ENCODE data around the gene CPNE5. TPM values are rescaled to one million over a fixed set of nuclear protein-coding genes. Genes with fewer than 3 reads are reported as not detected.

Gene CPNE5
- total and polyA plus RNA-seq, 9 of the 15 experiments (the other 6 are each of a cell fraction or from before 2014, with no cell fraction given): 0.14 to 1.0 (median 0.46) TPM; not detected in 2

DNA sequence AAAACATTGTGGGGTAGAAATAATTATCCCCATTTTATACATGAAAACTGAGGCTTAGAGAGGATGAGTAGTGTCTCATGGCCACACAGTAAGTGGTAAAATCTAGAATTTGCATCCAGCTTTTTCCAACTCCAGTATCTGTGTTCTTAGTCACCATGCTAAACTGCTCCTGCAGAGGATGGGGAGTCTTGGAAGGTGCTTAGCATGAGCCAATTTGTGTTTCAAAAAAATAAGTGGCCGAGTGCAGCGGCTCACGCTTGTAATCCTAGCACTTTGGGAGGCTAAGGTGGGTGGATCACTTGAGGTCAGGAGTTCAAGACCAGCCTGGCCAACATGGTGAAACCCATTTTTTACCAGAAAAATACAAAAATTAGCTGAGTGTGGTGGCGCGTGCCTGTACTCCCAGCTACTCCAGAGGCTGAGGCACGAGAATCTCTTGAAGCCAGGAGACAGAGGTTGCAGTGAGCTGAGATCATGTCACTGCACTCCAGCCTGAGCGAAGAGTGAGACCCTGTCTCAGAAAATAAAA, 48.9 kb upstream of the CPNE5 start:
- no peaks in the 10 kb centered on the region for H4K20me1 ChIP-seq (replicated peaks; ENCODE audit: control insufficient read depth, insufficient read depth, low read length)
- H3K4me3 ChIP-seq: peak overlapping the region; percentile 64; the same call in 1 of the 2 replicates
- peaks cover 16% of the 10 kb centered on the region for H3K36me3 ChIP-seq (ENCODE audit: control insufficient read depth, insufficient read depth, low read length)
- ChIA-PET POLR2A (interaction anchor here (1.0 to 5.8 kb wide), 7 partner anchors 10 to 281 kb away, joined by 3 to 79 read pairs (median 6); partner anchors contain the start of gene PPIL1), CTCF (ENCODE audit: low intra/inter-chr PET ratio) (no interaction called here)
- H3K9ac ChIP-seq (ENCODE audit: insufficient read depth in 1 of 2, low read depth in 2 of 2, low read length in 2 of 2): peak overlapping the region; percentile 46 to 88; a peak in 3 of 4 replicates
- H2AFZ ChIP-seq (ENCODE audit: low read depth, low read length): 0 out of 2 replicates have a peak overlapping the region, but pooled peaks have one; percentile 5
- no peaks in the 10 kb centered on the region for H3K27me3 ChIP-seq (ENCODE audit: control insufficient read depth in 2 of 2, insufficient read depth in 2 of 2, low read length in 2 of 2)
- BruUV-seq (replicated peaks): no TSS peak
- H3K79me2 ChIP-seq (ENCODE audit: control insufficient read depth, insufficient read depth, low read length): peaks cover 73% of the 10 kb centered on the region
- H3K9me1 ChIP-seq (ENCODE audit: control insufficient read depth, insufficient read depth, low read length): no peaks in the 10 kb centered on the region
- FAIRE-seq (no peak), DNase-seq (ENCODE audit: extremely low read depth in 1 of 4, low spot score in 3 of 4) (peak in 1 of 4 experiments; percentile 55), ATAC-seq (peak; percentile 0; the same call in 1 of the 3 replicates)
- H3K9me3 ChIP-seq (replicated peaks; ENCODE audit: control insufficient read depth, insufficient read depth, low read depth, low read length): no peaks in the 10 kb centered on the region
- peak overlapping the region; percentile 90 for H3K27ac ChIP-seq (ENCODE audit: extremely low read depth, low read depth, low read length)
- WGBS (ENCODE audit: insufficient coverage, low coverage, missing lambda C conversion rate): 17% methylated on average over 7 of the region's 7 CpGs
- H3K4me1 ChIP-seq (replicated peaks in 1 of 2; ENCODE audit: control insufficient read depth in 2 of 2, insufficient read depth in 2 of 2, low read length in 2 of 2): peaks cover 17 to 37% of the 10 kb centered on the region in 2 experiments; a peak in 4 of 5 replicates
- peak overlapping the region; percentile 88 for H3K4me2 ChIP-seq (ENCODE audit: insufficient read depth, low read length)
- in situ Hi-C loops (cut with MboI): no loop called here
- intact Hi-C loops (cut with micrococcal nuclease): loop anchor here (2.0 to 10.0 kb wide), 4 partner anchors 99 to 345 kb away; partner anchors contain the start of gene MTCH1
- TF ChIP-seq HLTF (IDR thresholded peaks at IDR 0.05) (no peak), MAZ (CRISPR knock-in tag; conservative IDR thresholded peaks at IDR 0.05 in 1 of 2, IDR thresholded peaks at IDR 0.05 in 1 of 2) (0 out of 4 replicates have a peak, but pooled peaks of 1 of the 2 experiments have one; percentile 14), GTF2E2 (tag; IDR thresholded peaks at IDR 0.05) (no peak), CBX8 (IDR thresholded peaks at IDR 0.05; ENCODE audit: borderline replicate concordance, extremely low read depth, low read depth, low read length, poor library complexity, severe bottlenecking) (no peak), TCF7L2 (IDR thresholded peaks at IDR 0.05; ENCODE audit: low read depth, low read length) (no peak), ZNF75A (CRISPR knock-in tag; IDR thresholded peaks at IDR 0.05) (no peak), KDM2B (CRISPR knock-in tag; IDR thresholded peaks at IDR 0.05) (no peak), HDAC1 (IDR thresholded peaks at IDR 0.05) (no peak), CREM (IDR thresholded peaks at IDR 0.05; ENCODE audit: low read depth) (no peak), DMBX1 (CRISPR knock-in tag; IDR thresholded peaks at IDR 0.05; ENCODE audit: borderline replicate concordance) (no peak), SMAD3 (CRISPR knock-in tag; conservative IDR thresholded peaks at IDR 0.05) (no peak), NR4A1 (CRISPR knock-in tag; IDR thresholded peaks at IDR 0.05) (no peak), NR4A1 (tag; IDR thresholded peaks at IDR 0.05) (no peak), BACH1 (tag; IDR thresholded peaks at IDR 0.05) (0 out of 2 replicates have a peak, but pooled peaks have one; percentile 14), MYC (IDR thresholded peaks at IDR 0.05; ENCODE audit: low read depth, low read length) (0 out of 2 replicates have a peak, but pooled peaks have one; percentile 5), MYC (CRISPR knock-in tag; IDR thresholded peaks at IDR 0.05; ENCODE audit: borderline replicate concordance, low read depth) (no peak), ZNF830 (CRISPR knock-in tag; IDR thresholded peaks at IDR 0.05) (no peak), PML (IDR thresholded peaks at IDR 0.05; ENCODE audit: low read length) (no peak)
- TF ChIP-seq, protein P1, sequence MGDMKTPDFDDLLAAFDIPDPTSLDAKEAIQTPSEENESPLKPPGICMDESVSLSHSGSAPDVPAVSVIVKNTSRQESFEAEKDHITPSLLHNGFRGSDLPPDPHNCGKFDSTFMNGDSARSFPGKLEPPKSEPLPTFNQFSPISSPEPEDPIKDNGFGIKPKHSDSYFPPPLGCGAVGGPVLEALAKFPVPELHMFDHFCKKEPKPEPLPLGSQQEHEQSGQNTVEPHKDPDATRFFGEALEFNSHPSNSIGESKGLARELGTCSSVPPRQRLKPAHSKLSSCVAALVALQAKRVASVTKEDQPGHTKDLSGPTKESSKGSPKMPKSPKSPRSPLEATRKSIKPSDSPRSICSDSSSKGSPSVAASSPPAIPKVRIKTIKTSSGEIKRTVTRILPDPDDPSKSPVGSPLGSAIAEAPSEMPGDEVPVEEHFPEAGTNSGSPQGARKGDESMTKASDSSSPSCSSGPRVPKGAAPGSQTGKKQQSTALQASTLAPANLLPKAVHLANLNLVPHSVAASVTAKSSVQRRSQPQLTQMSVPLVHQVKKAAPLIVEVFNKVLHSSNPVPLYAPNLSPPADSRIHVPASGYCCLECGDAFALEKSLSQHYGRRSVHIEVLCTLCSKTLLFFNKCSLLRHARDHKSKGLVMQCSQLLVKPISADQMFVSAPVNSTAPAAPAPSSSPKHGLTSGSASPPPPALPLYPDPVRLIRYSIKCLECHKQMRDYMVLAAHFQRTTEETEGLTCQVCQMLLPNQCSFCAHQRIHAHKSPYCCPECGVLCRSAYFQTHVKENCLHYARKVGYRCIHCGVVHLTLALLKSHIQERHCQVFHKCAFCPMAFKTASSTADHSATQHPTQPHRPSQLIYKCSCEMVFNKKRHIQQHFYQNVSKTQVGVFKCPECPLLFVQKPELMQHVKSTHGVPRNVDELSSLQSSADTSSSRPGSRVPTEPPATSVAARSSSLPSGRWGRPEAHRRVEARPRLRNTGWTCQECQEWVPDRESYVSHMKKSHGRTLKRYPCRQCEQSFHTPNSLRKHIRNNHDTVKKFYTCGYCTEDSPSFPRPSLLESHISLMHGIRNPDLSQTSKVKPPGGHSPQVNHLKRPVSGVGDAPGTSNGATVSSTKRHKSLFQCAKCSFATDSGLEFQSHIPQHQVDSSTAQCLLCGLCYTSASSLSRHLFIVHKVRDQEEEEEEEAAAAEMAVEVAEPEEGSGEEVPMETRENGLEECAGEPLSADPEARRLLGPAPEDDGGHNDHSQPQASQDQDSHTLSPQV (IDR thresholded peaks at IDR 0.05): peak; percentile 65; the same call in 1 of the 2 replicates
